Activated CD4-positive, alpha-beta T cell treated with anti-CD3 and anti-CD28 coated beads for 36 hours (primary cell): ENCODE results near the gene MEOX1. TPM values are rescaled to one million over a fixed set of nuclear protein-coding genes. Genes with fewer than 3 reads are reported as not detected.

Source experiments
- ATAC-seq: fragments of 200-7000 bp; cut with Tn5 transposase; one replicate; pipeline ENCODE4 v1.10.0; 2021; ENCODE audit warnings: mild to moderate bottlenecking, moderate library complexity
- CTCF ChIA-PET: fragments of 350-600 bp; sonication (Branson Sonifier 250); formaldehyde crosslinking; loops from one replicate; lab custom pipeline; 2021; ENCODE audit warnings: antibody characterized with exemption; lab: Charles Lee
- POLR2A ChIA-PET: fragments of 350-600 bp; sonication (Branson Sonifier 250); formaldehyde crosslinking; loops from one replicate; lab custom pipeline; 2021; ENCODE audit warnings: antibody characterized with exemption, inconsistent platforms; lab: Charles Lee
- DNase-seq: peaks from one replicate; pipeline ENCODE4 v3.0.0-alpha.2; 2020
- H3K27ac Mint-ChIP-seq: one replicate; pipeline ENCODE4 v1.8.0; 2021; ENCODE audit warnings: mixed read lengths
- H3K27me3 Mint-ChIP-seq: one replicate; pipeline ENCODE4 v1.8.0; 2021; ENCODE audit warnings: mixed read lengths
- H3K36me3 Mint-ChIP-seq: one replicate; pipeline ENCODE4 v1.8.0; 2021; ENCODE audit warnings: low read depth, mixed read lengths
- H3K4me1 Mint-ChIP-seq: one replicate; pipeline ENCODE4 v1.8.0; 2021; ENCODE audit warnings: mixed read lengths
- H3K4me3 Mint-ChIP-seq: one replicate; pipeline ENCODE4 v1.8.0; 2021; ENCODE audit warnings: mild to moderate bottlenecking, moderate library complexity, mixed read lengths
- H3K9me3 Mint-ChIP-seq: one replicate; pipeline ENCODE4 v1.8.0; 2021; ENCODE audit warnings: low read depth, mixed read lengths
- intact Hi-C, 2 experiments: fragments of 100-400 bp; cut with DNase I in 1 of 2; cut with micrococcal nuclease in 1 of 2; formaldehyde crosslinking; loops; one replicate each; pipeline versions ENCODE4 v1.14.2 to v1.15.1; 2022 to 2024; cut with DNase I, micrococcal nuclease
- total RNA-seq, 2 experiments: library from RNA; stranded (reverse); gene quantifications; one replicate each; pipeline ENCODE4 v1.2.3, GENCODE V29; 2021

Gene MEOX1
- total RNA-seq, 2 experiments from 2014 or later: 0.34 to 0.65 TPM

DNA sequence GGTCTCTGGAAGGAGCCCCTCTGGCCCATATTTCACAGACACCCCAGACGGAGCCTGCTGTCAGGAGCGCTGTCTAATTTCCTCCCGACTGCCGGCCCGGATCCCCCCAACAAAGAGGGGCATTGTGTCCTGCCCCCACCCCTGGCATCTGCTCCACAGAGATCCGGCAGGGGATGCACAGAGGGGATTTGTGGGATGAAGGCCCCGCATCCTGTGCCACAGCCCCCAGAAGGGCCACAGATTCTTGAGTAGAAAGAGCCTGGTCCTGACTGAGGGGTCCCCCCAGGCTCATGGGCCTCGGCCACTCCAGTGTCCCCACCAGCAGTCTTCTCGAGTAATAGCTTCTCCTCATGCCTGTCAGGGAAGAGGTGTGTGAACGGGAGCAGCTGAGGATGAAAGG is 29.5 kb downstream of the MEOX1 start:
- H3K9me3 Mint-ChIP-seq: no peaks in the 10 kb centered on the region
- DNase-seq: no peak
- intact Hi-C loops: no loop called here
- H3K27ac Mint-ChIP-seq: no peak overlapping the region
- ATAC-seq: no peak
- peaks cover 2% of the 10 kb centered on the region for H3K27me3 Mint-ChIP-seq
- POLR2A ChIA-PET: interaction anchor here (0.6 kb wide), 1 partner anchor 565 kb away, joined by 3 read pairs; no protein-coding TSS in a partner anchor
- H3K4me1 Mint-ChIP-seq: peaks cover 4% of the 10 kb centered on the region
- no peaks in the 10 kb centered on the region for H3K36me3 Mint-ChIP-seq
- CTCF ChIA-PET: interaction anchor here (0.6 to 1.0 kb wide), 2 partner anchors 9 to 12 kb away, joined by 3 read pairs; no protein-coding TSS in a partner anchor
- H3K4me3 Mint-ChIP-seq: no peak overlapping the region

DNA sequence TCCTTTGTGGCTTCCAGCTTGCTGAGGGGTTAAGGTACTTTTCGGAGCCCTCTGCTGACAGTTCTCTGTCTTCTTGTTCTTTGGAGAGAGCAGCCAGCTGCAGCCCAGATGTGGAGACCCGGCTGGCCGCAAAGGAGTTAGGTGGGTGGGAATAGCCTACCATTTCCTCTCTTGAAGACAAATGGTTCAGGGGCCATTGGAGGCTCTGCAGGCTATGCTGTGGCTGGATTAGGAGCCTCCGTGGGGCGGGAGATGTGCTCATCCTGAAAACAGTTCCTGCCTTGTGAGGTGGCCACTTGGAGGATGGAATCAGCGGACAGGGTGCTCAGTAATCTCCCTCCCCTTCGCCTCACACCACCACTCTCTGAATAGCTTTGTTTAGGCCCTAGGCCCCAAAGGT is 30.3 kb downstream of the MEOX1 start:
- Mint-ChIP-seq H3K36me3 (no peaks in the 10 kb centered on the region), H3K4me1 (peaks cover 4% of the 10 kb centered on the region), H3K9me3 (no peaks in the 10 kb centered on the region), H3K27ac (no peak overlapping the region), H3K4me3 (no peak overlapping the region), H3K27me3 (peaks cover 2% of the 10 kb centered on the region)
- intact Hi-C loops: no loop called here
- no peak for DNase-seq
- ChIA-PET POLR2A (no interaction called here), CTCF (interaction anchor here (0.6 kb wide), 1 partner anchor 149 kb away, joined by 4 read pairs; no protein-coding TSS in a partner anchor)
- ATAC-seq: no peak

DNA sequence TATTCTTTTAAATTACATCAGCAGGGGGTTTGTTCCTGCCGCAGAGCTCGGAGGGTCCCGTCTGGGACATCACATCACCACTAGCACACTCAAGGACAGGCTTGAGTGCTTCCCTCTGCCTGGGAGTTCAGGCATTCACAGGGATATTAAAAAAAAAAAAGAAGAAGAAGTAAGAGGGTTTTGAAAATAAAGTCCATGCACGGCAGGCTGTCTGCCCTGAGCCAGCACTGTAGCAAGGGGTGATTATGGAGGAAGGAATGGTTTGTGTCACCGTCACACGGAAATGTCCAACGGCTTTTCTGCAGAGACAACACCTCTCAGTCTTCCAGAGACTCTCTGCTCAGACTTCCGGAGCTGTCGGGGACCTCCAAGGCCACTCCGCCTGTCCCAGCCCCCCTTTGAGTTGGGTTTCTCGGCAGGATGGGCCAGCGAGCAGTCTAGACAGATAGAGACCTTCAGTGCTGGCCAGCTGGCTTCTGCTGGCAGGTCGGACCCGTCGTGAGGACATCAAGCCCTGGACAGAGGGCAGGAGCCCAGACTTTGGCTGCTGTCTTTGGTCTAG is 33.6 kb downstream of the MEOX1 start:
- no peak for ATAC-seq
- no peaks in the 10 kb centered on the region for H3K9me3 Mint-ChIP-seq
- no peaks in the 10 kb centered on the region for H3K36me3 Mint-ChIP-seq
- POLR2A ChIA-PET: interaction anchor here (0.7 kb wide), 1 partner anchor 113 kb away, joined by 3 read pairs; no protein-coding TSS in a partner anchor
- H3K27ac Mint-ChIP-seq: no peak overlapping the region
- H3K27me3 Mint-ChIP-seq: peaks cover 5% of the 10 kb centered on the region
- DNase-seq: no peak
- CTCF ChIA-PET: interaction anchor here (0.6 to 0.9 kb wide), 2 partner anchors 64 to 132 kb away, joined by 3 read pairs; no protein-coding TSS in a partner anchor
- peaks cover 4% of the 10 kb centered on the region for H3K4me1 Mint-ChIP-seq
- intact Hi-C loops: no loop called here
- no peak overlapping the region for H3K4me3 Mint-ChIP-seq

DNA sequence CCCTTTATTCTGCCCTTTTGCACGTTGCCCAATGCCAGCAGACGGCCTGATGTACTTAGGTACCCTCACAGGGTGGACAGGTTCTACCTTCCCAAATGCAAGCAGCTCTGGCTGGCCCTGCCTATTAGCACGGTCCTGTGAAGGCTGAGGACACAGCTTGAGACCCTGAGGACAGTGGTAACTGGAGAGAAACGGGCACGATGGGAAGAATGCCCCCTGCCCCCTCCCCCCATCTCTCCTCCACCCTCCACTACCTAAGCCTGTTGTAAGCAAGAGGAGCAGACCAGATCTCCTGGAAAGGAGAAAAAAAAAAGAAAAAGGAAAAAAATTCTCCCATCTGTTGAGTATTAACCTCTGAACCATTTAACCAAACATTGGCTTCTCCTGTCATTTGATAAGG is 34.1 kb downstream of the MEOX1 start:
- ChIA-PET CTCF (interaction anchor here (0.6 kb wide), 1 partner anchor 64 kb away, joined by 3 read pairs; no protein-coding TSS in a partner anchor), POLR2A (no interaction called here)
- no peak overlapping the region for H3K4me3 Mint-ChIP-seq
- no peaks in the 10 kb centered on the region for H3K36me3 Mint-ChIP-seq
- peaks cover 4% of the 10 kb centered on the region for H3K4me1 Mint-ChIP-seq
- H3K9me3 Mint-ChIP-seq: no peaks in the 10 kb centered on the region
- H3K27me3 Mint-ChIP-seq: peaks cover 5% of the 10 kb centered on the region
- no peak for DNase-seq
- H3K27ac Mint-ChIP-seq: no peak overlapping the region
- intact Hi-C loops: no loop called here
- no peak for ATAC-seq

DNA sequence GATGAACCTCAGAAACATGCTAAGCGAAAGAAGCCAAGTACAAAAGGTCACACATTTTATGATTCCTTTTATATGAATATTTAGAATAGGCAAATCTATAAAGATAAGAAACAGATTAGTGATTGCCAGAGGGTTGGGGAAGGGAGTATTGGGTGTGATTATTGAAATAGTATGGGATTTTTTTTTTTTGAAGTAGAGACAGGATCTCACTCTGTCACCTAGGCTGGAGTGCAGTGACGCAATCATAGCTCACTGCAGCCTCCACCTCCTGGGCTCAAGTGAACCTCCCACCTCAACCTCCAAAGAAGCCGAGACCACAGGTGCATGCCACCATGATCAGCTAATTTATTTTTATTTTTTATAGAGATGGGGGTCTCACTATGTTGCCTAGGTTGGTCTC is 35.7 kb downstream of the MEOX1 start:
- Mint-ChIP-seq H3K36me3 (no peaks in the 10 kb centered on the region), H3K4me3 (no peak overlapping the region), H3K4me1 (peaks cover 4% of the 10 kb centered on the region), H3K27ac (no peak overlapping the region), H3K9me3 (no peaks in the 10 kb centered on the region), H3K27me3 (peaks cover 5% of the 10 kb centered on the region)
- POLR2A ChIA-PET: no interaction called here
- ATAC-seq (no peak), DNase-seq (no peak)
- CTCF ChIA-PET: interaction anchor here (0.7 to 1.9 kb wide), 2 partner anchors 49 to 141 kb away, joined by 3 to 4 read pairs; no protein-coding TSS in a partner anchor
- intact Hi-C loops: no loop called here

DNA sequence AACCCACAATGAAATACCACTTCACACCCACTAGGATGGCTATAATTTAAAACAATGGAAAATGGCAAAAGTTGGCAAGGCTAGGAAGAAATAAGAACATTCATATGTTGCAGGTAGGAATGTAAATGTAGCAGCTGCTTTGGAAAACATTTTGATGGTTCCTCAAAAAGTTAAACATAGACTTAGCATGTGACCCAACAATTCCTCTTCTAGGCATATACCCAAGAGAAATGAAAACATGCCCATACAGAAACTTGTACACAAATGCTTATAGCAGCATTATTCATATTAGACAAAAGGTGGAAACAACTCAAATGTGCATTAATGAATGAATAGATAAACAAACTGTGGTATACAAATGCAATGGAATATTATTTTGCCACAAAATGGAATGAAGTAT is 36.1 kb downstream of the MEOX1 start:
- intact Hi-C loops: no loop called here
- H3K27ac Mint-ChIP-seq: no peak overlapping the region
- ATAC-seq (no peak), DNase-seq (no peak)
- H3K27me3 Mint-ChIP-seq: peaks cover 5% of the 10 kb centered on the region
- H3K4me3 Mint-ChIP-seq: no peak overlapping the region
- ChIA-PET CTCF (interaction anchor here (0.7 to 1.9 kb wide), 2 partner anchors 49 to 141 kb away, joined by 3 to 4 read pairs; no protein-coding TSS in a partner anchor), POLR2A (no interaction called here)
- peaks cover 4% of the 10 kb centered on the region for H3K4me1 Mint-ChIP-seq
- H3K36me3 Mint-ChIP-seq: no peaks in the 10 kb centered on the region
- no peaks in the 10 kb centered on the region for H3K9me3 Mint-ChIP-seq

DNA sequence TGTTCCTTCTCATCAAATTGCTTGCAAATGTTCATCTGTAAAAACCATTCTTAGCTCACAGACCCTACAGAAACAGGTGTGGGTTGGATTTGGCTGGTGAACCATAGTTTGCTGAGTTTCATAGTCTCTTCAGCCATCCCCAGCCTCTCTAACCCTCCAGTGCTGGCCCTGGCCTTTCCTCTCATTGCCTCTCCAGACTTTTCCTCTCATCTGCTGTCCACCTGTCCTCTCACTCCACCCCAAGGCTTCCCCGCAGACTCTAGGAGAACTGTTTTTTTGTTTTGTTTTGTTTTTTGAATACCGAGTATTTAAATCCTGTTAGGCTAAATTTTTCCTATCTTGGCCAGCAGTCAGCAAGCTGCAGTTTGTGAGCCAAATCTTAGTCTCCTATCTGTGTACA is 41.1 kb downstream of the MEOX1 start:
- H3K27ac Mint-ChIP-seq: no peak overlapping the region
- ChIA-PET CTCF (no interaction called here), POLR2A (no interaction called here)
- no peaks in the 10 kb centered on the region for H3K9me3 Mint-ChIP-seq
- H3K4me1 Mint-ChIP-seq: no peaks in the 10 kb centered on the region
- no peak overlapping the region for H3K4me3 Mint-ChIP-seq
- intact Hi-C loops: no loop called here
- H3K27me3 Mint-ChIP-seq: peaks cover 3% of the 10 kb centered on the region
- DNase-seq (no peak), ATAC-seq (no peak)
- H3K36me3 Mint-ChIP-seq: no peaks in the 10 kb centered on the region

DNA sequence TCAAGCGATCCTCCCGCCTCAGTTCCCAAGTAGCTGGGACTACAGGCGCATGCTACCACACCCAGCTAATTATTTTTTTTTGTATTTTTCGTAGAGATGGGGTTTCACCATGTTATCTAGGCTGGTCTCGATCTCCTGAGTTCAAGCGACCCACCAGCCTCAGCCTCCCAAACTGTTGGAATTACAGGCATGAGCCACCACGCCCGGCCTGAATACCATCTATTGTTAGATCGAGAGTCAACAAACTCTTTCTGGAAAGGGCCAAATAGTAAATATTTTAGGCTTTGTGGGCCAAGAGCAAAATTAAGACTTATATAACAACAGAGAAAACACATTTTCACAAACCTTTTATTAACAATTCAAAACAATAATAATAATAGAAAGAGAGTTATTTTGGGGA is 41.6 kb downstream of the MEOX1 start:
- Mint-ChIP-seq H3K9me3 (no peaks in the 10 kb centered on the region), H3K4me1 (no peaks in the 10 kb centered on the region), H3K4me3 (no peak overlapping the region), H3K27ac (no peak overlapping the region), H3K36me3 (no peaks in the 10 kb centered on the region), H3K27me3 (peaks cover 3% of the 10 kb centered on the region)
- no peak for ATAC-seq
- POLR2A ChIA-PET: no interaction called here
- CTCF ChIA-PET: no interaction called here
- no peak for DNase-seq
- intact Hi-C loops: no loop called here

DNA sequence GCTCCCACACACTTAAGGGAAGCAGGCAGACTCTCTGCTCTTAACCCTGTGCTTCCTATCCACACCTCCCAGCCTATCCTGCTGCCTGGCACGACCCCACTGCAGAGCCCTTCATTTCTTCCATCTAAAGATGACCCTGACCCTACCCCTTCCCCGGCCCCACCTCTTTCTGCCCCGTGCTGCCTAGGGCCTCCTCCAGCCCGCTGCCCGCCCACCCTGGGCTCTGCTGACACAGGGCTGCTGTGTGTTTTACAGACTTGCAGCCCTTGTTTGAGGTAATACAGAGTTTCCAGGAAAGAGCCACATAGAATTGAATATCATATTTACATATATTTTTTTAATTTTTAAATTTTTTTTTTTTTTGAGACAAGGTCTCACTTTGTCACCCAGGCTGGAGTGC is 42.0 kb downstream of the MEOX1 start:
- Mint-ChIP-seq H3K9me3 (no peaks in the 10 kb centered on the region), H3K4me1 (no peaks in the 10 kb centered on the region), H3K27me3 (peaks cover 2% of the 10 kb centered on the region), H3K4me3 (no peak overlapping the region), H3K36me3 (no peaks in the 10 kb centered on the region), H3K27ac (no peak overlapping the region)
- POLR2A ChIA-PET: no interaction called here
- CTCF ChIA-PET: no interaction called here
- intact Hi-C loops: no loop called here
- ATAC-seq (no peak), DNase-seq (no peak)

DNA sequence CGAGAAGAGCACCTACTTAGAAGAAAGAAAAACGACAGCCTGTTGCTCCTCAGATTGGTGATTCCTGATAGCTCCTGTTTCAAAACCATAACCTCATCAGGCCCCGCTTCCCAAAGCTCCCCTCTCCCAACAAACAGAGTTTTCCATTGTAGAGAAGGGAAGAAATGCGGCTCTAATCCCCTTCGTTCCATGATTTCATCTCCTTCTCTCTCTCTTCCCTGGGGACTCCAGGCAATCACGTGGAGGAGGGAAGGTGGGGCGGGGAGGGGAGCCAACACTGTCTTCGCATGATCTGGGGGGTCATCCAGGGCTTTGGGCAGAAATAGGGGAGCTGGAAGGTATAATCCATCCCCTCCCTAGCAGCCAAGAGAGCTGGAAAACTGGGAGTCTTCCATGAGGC is 43.4 kb downstream of the MEOX1 start:
- H3K27me3 Mint-ChIP-seq: no peaks in the 10 kb centered on the region
- H3K4me1 Mint-ChIP-seq: no peaks in the 10 kb centered on the region
- intact Hi-C loops: no loop called here
- H3K36me3 Mint-ChIP-seq: no peaks in the 10 kb centered on the region
- ChIA-PET POLR2A (no interaction called here), CTCF (interaction anchor here (1.1 kb wide), 1 partner anchor 22 kb away, joined by 4 read pairs; no protein-coding TSS in a partner anchor)
- DNase-seq (no peak), ATAC-seq (no peak)
- no peak overlapping the region for H3K4me3 Mint-ChIP-seq
- no peaks in the 10 kb centered on the region for H3K9me3 Mint-ChIP-seq
- no peak overlapping the region for H3K27ac Mint-ChIP-seq

DNA sequence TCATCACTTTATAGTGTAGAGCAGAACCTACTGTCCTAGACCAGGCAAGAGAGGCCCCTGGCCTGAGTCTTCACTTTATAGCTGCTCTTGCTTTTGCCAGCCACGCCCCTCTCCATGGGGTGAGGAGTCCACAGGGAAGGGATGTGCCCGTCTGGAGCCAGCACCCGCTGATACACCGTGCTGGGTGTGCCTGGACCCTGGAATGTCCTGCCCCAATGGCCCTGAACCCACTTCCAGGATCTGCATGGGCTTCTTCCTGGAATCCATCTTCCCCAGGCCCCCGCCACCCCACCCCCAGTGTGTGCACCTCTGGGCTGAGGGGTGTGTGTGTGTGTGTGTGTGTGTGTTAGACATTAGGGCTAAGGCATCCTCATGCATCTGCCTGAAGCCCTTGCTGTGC is 44.9 kb downstream of the MEOX1 start:
- DNase-seq: no peak
- ChIA-PET CTCF (no interaction called here), POLR2A (no interaction called here)
- no peaks in the 10 kb centered on the region for H3K27me3 Mint-ChIP-seq
- H3K4me3 Mint-ChIP-seq: no peak overlapping the region
- H3K4me1 Mint-ChIP-seq: no peaks in the 10 kb centered on the region
- no peak for ATAC-seq
- intact Hi-C loops: no loop called here
- H3K36me3 Mint-ChIP-seq: no peaks in the 10 kb centered on the region
- H3K27ac Mint-ChIP-seq: no peak overlapping the region
- no peaks in the 10 kb centered on the region for H3K9me3 Mint-ChIP-seq

DNA sequence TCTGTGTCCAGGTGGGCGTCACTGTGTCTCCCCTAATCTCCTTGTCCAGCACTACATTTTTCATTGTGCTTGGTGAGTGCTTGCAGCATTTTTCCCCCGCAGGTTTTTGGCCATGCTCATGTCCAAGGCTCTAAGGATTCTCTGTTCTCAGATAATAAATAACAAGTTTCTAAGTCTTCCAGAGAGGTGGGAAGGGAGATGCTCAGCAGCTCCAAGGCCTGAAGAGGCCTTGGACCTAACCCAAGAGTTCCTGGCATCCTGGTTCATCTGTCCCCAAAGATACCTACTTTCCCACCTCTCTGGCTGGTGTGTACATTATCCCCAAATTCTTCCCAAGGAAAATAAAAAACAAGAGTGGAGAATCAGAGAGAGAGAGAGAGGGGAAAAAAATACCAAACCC is 45.3 kb downstream of the MEOX1 start:
- ChIA-PET CTCF (no interaction called here), POLR2A (no interaction called here)
- no peak overlapping the region for H3K27ac Mint-ChIP-seq
- no peaks in the 10 kb centered on the region for H3K9me3 Mint-ChIP-seq
- DNase-seq (no peak), ATAC-seq (no peak)
- H3K4me1 Mint-ChIP-seq: no peaks in the 10 kb centered on the region
- no peaks in the 10 kb centered on the region for H3K27me3 Mint-ChIP-seq
- H3K36me3 Mint-ChIP-seq: no peaks in the 10 kb centered on the region
- H3K4me3 Mint-ChIP-seq: no peak overlapping the region
- intact Hi-C loops: no loop called here
